Stimulated activated naive CD8-positive, alpha-beta T cell treated with anti-CD3 and anti-CD28 coated beads, Interleukin-15, amount 100 ng/mL, for 72 hours (primary cell): ENCODE results near the gene IFIT3.

ENCODE experiments used
- ATAC-seq: fragments of 150-1000 bp; cut with Tn5 transposase; 2 replicates; pipeline ENCODE4 v1.10.0; 2021; ENCODE audit warnings: mild to moderate bottlenecking, moderate library complexity
- DNase-seq, 2 donors: peaks; one replicate each; pipeline ENCODE4 v3.0.0; 2021 to 2022
- H3K27ac Mint-ChIP-seq, 2 donors: one replicate each; pipeline ENCODE4 v1.8.0; 2022; ENCODE audit warnings: mild to moderate bottlenecking in 2 of 2, mixed read lengths in 2 of 2, moderate library complexity in 2 of 2
- H3K27me3 Mint-ChIP-seq: one replicate; pipeline ENCODE4 v1.8.0; 2022; ENCODE audit warnings: mixed read lengths
- H3K4me1 Mint-ChIP-seq: one replicate; pipeline ENCODE4 v1.8.0; 2022; ENCODE audit warnings: mild to moderate bottlenecking, mixed read lengths
- H3K4me3 Mint-ChIP-seq, 2 donors: one replicate each; pipeline ENCODE4 v1.8.0; 2022; ENCODE audit warnings: mild to moderate bottlenecking in 2 of 2, mixed read lengths in 2 of 2, moderate library complexity in 1 of 2
- H3K9me3 Mint-ChIP-seq, 2 donors: one replicate each; pipeline ENCODE4 v1.8.0; 2022; ENCODE audit warnings: mixed read lengths in 2 of 2

The IFIT3 gene

DNA sequence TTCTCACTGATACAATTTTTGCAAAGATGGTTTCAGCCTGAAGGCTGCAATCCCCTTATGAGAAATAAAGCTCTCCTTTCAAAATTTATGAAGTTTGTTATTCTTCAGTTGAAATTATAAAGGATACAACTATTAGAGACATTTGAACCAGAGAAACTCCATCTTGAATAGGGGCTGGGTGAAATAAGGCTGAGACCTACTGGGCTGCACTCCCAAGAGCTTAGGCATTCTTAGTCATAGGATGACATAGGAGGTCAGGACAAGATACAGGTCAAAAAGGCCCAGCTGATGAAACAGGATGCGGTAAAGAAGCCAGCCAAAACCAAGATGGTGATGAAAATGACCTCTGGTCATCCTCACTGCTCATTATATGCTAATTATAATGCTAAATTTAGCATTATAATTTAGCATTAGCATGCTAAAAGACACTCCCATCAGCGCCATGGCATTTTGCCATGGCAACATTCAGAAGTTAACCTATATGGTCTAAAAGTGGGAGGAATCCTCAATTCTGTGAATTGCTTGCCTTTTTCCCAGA lies 27.7 kb downstream of the IFIT3 start:
- DNase-seq (no peak), ATAC-seq (peak; percentile 37)
- Mint-ChIP-seq H3K4me3 (no peak overlapping the region), H3K4me1 (peaks cover 21% of the 10 kb centered on the region), H3K27me3 (peaks cover 45% of the 10 kb centered on the region), H3K27ac (no peak overlapping the region), H3K9me3 (no peaks in the 10 kb centered on the region)

DNA sequence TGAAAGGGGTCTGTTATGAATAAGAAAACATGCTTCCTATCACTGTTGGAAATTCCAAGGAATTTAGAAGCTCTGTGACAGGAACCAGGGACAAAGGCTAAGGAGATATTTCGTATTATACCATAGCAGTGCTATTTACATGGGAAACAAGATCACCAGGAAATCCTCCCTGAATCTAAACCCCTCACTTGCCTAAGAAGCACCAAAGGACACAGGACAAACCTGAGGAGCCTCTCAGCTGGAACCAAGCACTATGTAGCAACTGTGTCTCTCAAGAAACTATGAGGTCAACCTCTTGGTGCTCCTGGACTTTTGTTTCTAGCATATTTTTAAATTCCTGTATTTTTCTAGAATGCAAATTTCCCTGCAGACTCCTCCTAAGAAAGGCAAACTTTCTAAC lies 29.3 kb downstream of the IFIT3 start:
- DNase-seq (no peak), ATAC-seq (no peak)
- Mint-ChIP-seq H3K27me3 (peaks cover 49% of the 10 kb centered on the region), H3K27ac (no peak overlapping the region), H3K4me3 (no peak overlapping the region), H3K9me3 (no peaks in the 10 kb centered on the region), H3K4me1 (peaks cover 4% of the 10 kb centered on the region)

DNA sequence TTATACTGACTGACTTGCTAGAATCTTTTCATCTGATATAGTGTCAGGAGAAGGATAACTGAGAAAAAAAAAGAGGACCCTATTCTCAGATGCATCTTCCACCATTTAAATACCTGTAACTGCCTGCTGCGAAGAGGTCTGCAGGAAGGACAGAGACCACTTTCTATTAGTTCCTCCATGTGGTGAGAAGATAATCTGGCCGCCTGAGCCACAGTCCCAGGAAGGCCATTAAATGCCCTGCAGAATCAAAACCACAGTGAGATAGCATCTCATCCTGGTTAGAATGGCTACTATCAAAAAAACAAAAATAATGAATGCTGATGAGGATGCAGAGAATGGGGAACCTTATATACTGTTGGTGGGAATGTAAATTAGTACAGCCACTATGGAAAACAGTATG lies 30.2 kb downstream of the IFIT3 start:
- no peak overlapping the region for H3K27ac Mint-ChIP-seq
- ATAC-seq = no peak
- H3K4me3 Mint-ChIP-seq = no peak overlapping the region
- no peaks in the 10 kb centered on the region for H3K9me3 Mint-ChIP-seq
- DNase-seq = no peak
- H3K27me3 Mint-ChIP-seq = peaks cover 45% of the 10 kb centered on the region
- H3K4me1 Mint-ChIP-seq = no peaks in the 10 kb centered on the region

DNA sequence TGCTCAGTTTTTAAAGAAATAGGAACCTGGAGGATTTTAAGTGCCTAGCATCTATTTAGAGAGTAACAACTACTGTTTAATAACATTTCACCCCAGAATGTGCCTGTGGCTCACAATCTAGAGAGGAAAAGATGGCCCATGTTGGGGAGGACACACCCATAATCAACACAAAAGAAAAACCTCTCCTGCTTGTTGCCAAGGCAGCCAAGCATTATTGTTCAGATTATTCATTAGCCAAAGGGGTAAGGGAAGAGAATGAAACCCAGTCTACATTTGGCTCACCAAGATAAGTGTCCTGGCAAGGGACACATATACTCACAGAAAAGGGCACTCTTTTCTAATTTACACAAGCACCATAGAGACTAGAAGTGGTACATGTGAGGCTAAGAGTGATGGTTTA lies 32.4 kb downstream of the IFIT3 start:
- DNase-seq (no peak), ATAC-seq (no peak)
- Mint-ChIP-seq H3K4me1 (peaks cover 14% of the 10 kb centered on the region), H3K9me3 (no peaks in the 10 kb centered on the region), H3K4me3 (no peak overlapping the region), H3K27ac (no peak overlapping the region), H3K27me3 (peaks cover 24% of the 10 kb centered on the region)

DNA sequence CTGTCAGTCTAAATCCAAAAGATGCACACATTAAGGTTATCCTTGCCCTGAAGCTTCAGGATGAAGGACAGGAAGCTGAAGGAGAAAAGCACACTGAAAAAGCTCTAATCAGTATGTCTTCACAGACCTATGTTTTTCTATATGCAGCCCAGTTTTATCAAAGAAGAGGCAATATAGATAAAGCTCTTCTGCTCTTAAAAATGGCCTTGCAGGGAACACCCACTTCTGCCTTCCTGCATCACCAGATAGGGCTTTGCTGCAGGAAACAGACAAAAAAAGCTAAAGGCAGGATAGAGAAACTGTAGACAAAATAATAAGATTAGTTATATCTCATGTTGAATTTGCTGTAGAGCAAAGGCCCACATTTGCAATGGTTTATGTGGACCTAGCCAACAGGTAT lies 35.1 kb downstream of the IFIT3 start:
- DNase-seq (no peak), ATAC-seq (no peak)
- Mint-ChIP-seq H3K4me3 (no peak overlapping the region), H3K27ac (no peak overlapping the region), H3K9me3 (no peaks in the 10 kb centered on the region), H3K4me1 (peaks cover 24% of the 10 kb centered on the region), H3K27me3 (peaks cover 24% of the 10 kb centered on the region)

DNA sequence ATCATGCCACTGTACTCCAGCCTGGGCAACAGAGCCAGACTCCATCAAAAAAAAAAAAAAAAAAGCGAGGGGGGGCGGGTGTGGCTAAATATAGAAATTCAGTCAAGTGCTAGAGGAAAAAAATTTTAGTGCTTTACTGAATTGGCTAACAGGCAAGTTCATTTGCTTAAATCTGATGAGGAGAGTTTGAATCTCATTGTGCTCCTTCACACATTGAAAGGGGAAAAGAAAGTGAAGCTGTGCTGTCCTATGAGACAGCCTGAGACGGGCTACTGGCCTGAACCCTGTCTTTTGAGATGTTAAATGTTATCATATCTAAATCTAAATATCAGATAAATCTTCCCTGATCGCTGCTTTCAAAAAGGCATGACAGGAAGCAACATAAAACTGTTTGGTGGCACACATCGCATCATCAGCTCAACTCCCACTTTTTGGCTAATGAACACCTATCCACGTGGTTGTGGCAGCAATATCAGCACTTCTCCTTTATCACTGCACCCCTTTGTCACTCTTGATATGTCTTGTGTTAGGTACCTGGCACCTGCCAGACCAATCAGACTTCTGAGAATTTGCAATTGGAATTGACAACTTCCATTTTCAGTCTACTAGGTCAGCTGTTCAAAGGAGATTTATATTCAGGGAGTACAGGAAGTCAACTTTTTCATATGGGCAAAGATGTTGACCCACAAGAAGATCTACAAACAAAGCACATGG lies 36.1 kb downstream of the IFIT3 start:
- ATAC-seq = peak; percentile 42
- H3K4me1 Mint-ChIP-seq = peaks cover 29% of the 10 kb centered on the region
- H3K27me3 Mint-ChIP-seq = peaks cover 24% of the 10 kb centered on the region
- no peak for DNase-seq
- H3K4me3 Mint-ChIP-seq = no peak overlapping the region
- no peaks in the 10 kb centered on the region for H3K9me3 Mint-ChIP-seq
- H3K27ac Mint-ChIP-seq = no peak overlapping the region

DNA sequence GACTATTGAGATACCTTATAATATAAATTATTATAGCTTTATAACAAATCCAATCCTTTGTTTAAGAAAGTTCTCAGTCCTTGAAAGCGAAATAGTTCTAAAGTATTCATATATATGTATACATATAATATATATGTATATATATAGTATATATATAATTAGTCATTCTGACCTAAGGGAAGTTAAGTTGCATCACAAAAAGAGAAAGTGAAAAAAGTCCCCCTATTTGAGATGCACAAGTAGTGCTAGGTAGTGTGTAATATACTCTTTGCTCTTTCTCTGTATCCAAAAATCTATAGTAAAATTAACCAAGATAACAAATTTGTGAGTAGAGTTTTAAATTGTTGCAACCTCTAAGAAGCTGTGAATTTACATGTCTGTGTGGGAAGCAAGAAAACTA lies 36.7 kb downstream of the IFIT3 start:
- H3K27ac Mint-ChIP-seq = no peak overlapping the region
- DNase-seq (no peak), ATAC-seq (peak; percentile 57)
- H3K9me3 Mint-ChIP-seq = no peaks in the 10 kb centered on the region
- no peak overlapping the region for H3K4me3 Mint-ChIP-seq
- peaks cover 35% of the 10 kb centered on the region for H3K4me1 Mint-ChIP-seq
- peaks cover 22% of the 10 kb centered on the region for H3K27me3 Mint-ChIP-seq

DNA sequence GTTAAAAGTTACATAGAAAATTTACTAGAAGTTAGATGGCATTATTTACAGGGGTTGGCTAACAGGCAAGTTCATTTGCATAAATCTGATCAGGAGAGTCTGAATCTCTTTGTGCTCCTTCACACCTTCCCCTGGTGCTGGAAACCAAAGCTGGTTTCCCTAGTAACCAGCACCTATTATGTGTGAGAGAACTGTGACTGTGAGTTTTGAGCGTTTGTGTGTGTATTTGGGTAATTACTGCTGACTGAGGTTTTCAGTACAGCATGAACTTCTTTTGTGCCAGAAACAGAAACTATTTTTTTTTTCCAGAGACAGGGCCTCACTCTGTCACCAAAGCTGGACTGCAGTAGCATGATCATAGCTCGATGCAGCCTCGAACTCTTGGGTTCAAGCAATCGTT lies 39.7 kb downstream of the IFIT3 start:
- Mint-ChIP-seq H3K4me3 (no peak overlapping the region), H3K27me3 (peaks cover 12% of the 10 kb centered on the region), H3K4me1 (peaks cover 37% of the 10 kb centered on the region), H3K9me3 (no peaks in the 10 kb centered on the region), H3K27ac (no peak overlapping the region)
- DNase-seq (no peak), ATAC-seq (peak; percentile 79)

DNA sequence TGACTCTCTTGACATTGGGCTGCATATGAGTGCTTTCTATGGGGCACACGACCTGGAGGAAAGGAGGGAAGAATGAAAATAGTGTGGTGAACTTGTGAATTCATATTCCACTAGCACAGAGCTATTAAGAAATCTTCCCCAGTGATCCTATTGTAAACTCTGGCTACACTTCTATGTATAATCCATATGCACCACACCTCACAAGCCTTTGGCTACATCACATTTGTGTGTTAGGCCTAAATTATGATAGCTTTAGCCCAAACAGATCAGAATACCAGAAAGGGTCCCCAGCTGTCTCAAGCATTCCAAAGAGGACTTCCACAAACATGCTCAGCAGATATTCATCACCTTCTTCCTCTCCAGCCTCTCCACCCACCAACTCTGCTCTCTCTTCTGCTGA lies 40.3 kb downstream of the IFIT3 start:
- DNase-seq (no peak), ATAC-seq (no peak)
- H3K27ac Mint-ChIP-seq = no peak overlapping the region
- H3K4me3 Mint-ChIP-seq = no peak overlapping the region
- H3K4me1 Mint-ChIP-seq = peaks cover 37% of the 10 kb centered on the region
- H3K27me3 Mint-ChIP-seq = peaks cover 17% of the 10 kb centered on the region
- no peaks in the 10 kb centered on the region for H3K9me3 Mint-ChIP-seq

DNA sequence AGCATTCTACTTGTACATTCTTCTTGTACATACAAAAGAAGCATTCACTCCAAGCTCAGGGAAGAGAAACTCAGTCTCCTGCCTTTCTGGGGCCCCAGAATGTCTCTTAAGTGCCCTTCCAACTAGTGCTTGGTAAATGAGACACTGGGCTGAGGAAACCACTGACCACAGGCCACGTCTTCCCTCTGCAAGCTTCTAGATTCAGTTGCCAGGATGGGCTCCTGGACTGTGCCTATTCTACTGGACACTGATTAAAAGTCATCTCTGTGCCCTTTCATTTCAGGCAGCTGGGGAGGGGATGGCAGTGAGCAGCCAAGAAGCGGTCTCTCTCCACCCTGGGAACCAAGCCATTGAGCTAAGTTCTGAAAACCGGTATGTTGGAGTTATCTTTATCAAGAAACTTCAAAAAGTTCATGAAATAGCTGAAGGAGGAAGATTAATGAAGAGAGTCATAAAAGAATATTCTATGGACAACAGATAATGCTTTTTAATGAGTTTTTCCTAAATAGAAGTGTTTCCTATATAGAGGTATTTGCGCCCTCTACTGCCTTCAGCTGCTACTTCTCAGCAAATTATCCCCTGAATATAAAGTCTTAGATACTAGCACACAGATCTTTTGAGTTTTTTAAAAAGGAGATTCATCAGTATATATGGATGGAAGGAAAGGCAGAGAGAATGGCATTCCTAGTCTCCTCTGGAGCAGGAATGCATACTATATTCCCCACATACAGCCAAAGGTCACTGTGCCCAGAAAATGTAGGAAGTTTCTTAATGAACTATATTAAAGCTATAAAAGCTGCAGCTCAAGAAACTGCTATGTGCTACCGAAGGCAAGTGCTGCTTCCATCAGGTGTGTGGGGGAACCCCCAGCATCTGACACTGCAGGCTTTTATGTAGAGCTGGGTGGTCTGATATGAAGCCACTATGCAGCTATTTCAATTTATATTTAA lies 41.6 kb downstream of the IFIT3 start:
- Mint-ChIP-seq H3K27me3 (peaks cover 24% of the 10 kb centered on the region), H3K4me3 (no peak overlapping the region), H3K27ac (no peak overlapping the region), H3K9me3 (no peaks in the 10 kb centered on the region), H3K4me1 (peaks cover 30% of the 10 kb centered on the region)
- no peak for DNase-seq
- ATAC-seq = peak; percentile 26

DNA sequence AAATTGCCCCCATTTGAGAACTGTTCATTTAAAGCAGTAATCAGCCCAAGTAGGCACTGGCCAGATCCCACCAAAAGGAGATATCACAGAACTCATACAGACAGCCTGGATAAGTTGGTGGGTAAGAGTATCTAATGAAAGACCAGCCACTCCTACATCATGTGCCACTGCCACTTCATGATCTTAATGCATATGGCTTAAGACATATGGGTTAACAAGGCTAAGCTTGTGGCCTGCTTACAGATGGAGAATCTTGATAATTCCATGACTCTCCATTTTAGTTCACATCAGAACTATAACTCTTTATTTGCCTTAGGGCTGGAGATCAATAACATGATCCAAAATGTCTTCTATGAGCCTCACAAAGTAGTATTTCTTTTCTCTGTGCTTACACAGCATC lies 43.3 kb downstream of the IFIT3 start:
- DNase-seq = no peak
- no peak overlapping the region for H3K27ac Mint-ChIP-seq
- no peak for ATAC-seq
- H3K9me3 Mint-ChIP-seq = no peaks in the 10 kb centered on the region
- H3K4me3 Mint-ChIP-seq = no peak overlapping the region
- peaks cover 21% of the 10 kb centered on the region for H3K4me1 Mint-ChIP-seq
- H3K27me3 Mint-ChIP-seq = peaks cover 26% of the 10 kb centered on the region

DNA sequence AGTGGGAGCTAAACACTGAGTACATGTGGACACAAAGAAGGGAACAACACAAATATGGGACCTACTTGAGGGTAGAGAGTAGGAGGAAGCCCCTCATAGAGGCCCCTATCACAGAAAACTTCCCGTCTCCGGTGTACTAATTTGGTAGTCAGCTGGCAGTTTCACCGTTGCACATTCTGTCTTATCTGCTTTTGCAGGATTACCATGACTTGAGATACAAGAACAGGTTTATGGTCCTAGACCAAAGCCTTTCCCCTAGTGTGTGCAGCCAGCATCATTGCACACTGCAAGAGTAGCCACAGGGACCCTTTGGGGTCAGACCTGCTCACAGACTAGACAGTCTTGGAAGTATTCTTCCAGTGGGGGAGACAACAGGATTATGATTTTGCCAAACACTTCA lies 44.2 kb downstream of the IFIT3 start:
- Mint-ChIP-seq H3K4me1 (peaks cover 21% of the 10 kb centered on the region), H3K9me3 (no peaks in the 10 kb centered on the region), H3K4me3 (no peak overlapping the region), H3K27me3 (peaks cover 26% of the 10 kb centered on the region), H3K27ac (no peak overlapping the region)
- ATAC-seq (no peak), DNase-seq (no peak)

DNA sequence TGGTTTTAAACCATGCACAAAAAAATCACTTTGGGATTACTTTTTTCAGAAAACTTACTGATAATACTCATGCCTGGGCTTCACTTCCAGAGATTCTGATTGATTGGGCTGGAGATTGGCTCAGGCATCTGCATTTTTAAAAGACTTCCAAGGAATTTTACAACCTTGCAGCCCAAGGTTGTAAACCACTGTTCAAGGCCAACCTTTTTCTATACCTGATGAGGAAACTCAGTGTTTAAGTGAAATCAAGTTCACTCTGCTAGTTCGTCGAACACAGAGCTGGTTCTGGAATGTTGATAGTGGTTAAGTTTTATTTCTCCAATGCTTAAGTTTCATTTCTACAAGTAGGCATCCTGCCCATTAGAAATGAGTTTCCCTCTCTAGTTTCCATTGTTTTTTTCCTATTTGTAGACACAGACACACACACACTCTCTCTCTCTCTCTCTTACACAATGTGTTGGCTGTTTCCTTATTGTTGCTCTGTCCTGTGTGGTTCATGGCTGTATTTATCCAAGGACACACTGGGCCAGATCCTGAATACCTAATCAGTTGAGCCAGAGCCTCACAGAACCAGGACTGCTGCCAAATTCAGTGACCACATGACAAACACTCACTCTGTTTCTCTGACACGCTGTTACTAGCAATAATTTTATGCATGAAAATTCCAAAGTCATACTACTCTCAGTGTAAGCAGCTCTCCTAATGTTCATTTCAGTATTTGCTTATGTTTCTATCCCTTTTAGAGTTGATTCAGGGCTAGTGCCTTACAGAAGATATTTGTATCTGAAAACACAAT lies 46.3 kb downstream of the IFIT3 start:
- H3K4me1 Mint-ChIP-seq = peaks cover 6% of the 10 kb centered on the region

DNA sequence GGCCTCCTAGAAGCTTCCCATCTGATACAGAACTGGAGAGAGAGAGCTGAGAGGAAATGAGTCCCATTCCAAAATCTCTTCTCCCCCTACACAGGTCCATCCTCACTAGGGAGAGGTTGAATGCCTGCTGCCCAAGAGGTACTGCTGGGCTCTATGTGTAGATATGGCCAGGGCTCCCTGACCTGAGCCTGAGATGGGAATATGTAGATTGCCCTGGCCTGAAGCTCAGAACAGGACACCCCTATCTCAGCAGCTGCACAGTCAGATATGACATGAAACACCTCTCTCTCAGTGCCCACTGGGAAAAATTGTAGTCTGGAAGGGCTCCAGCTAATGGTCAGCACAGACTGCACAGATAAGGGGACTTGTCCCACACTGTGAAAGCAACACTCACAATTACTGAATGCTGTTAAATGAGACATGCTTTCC lies 46.9 kb downstream of the IFIT3 start:
- no peaks in the 10 kb centered on the region for H3K4me1 Mint-ChIP-seq
- H3K27me3 Mint-ChIP-seq = peaks cover 26% of the 10 kb centered on the region
- no peak overlapping the region for H3K4me3 Mint-ChIP-seq
- no peak for ATAC-seq
- no peaks in the 10 kb centered on the region for H3K9me3 Mint-ChIP-seq
- DNase-seq = no peak
- H3K27ac Mint-ChIP-seq = no peak overlapping the region

More for the DNA sequence above, 46.3 kb downstream of the IFIT3 start:
- H3K4me3 Mint-ChIP-seq = no peak overlapping the region
- peak overlapping the region in 1 of 2 donors; percentile 15 for H3K27ac Mint-ChIP-seq
- DNase-seq (no peak), ATAC-seq (no peak)
- H3K9me3 Mint-ChIP-seq = no peaks in the 10 kb centered on the region
- H3K27me3 Mint-ChIP-seq = peaks cover 26% of the 10 kb centered on the region
